Smooth muscle cell of the brain vasculature (primary cell): ENCODE data around the gene NEURL1.
A peak's percentile ranks its signal among the peaks of the same experiment; 100 is the strongest.
"Not testable (repeated sequence)": the region's sequence is repeated elsewhere in the genome, so short reads cannot be mapped to it uniquely, and the experiment has no call there.

Source experiments
- DNase-seq: peaks from one replicate; pipeline ENCODE4 v3.0.0-alpha.2; 2012; ENCODE audit warnings: low read depth, low spot score

Gene NEURL1

GRCh38 chr10:103513380-103514060 is 20.0 kb downstream of the NEURL1 start:
- DNase-seq, result no peak

DNA sequence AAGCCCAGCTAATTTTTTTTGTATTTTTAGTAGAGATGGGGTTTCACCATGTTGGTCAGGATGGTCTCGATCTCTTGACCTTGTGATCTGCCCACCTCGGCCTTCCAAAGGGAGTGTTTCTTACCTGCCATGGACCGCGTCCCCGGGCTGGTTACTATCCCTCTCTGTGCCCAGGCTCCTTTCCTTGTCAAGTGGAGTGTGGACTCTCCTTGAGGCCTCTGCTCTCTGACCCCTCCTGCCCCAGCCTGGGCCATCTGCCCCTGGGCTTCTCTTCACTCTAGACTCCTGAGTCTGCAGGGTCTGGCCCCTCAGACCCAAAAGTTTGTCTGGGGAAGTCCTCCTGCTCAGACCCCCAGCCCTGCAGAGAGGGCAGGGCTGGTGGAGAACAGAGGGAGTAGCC is 20.7 kb downstream of the NEURL1 start:
- DNase-seq, result no peak

- DNase-seq, result no peak
These were observed 24.0 kb downstream of the NEURL1 start for GRCh38 chr10:103517234-103518085.

- no peak for DNase-seq
These were observed 26.3 kb downstream of the NEURL1 start for GRCh38 chr10:103519798-103520197.

DNA sequence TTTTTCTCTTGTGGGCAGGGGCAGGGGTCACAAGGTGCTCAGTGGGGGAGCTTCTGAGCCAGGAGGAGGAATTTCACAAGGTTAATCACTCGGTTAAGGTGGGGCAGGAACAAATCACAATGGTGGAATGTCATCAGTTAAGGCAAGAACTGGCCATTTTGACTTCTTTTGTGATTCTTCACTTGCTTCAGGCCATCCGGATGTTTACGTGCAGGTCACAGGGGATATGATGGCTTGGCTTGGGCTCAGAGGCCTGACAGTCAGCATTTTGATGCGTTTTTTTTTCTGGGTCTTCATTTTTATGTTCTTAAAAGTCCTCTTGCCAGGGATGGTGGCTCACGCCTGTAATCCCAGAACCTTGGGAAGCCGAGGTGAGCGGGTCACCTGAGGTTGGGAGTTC is 28.5 kb downstream of the NEURL1 start:
- not testable (repeated sequence) for DNase-seq

- DNase-seq, result no peak
These were observed 30.2 kb downstream of the NEURL1 start for GRCh38 chr10:103523683-103524082.

- DNase-seq, result no peak
These were observed 32.4 kb downstream of the NEURL1 start for GRCh38 chr10:103525901-103526300.

GRCh38 chr10:103527476-103527875 is 34.0 kb downstream of the NEURL1 start:
- not testable (repeated sequence) for DNase-seq

- no peak for DNase-seq
These were observed 35.0 kb downstream of the NEURL1 start for GRCh38 chr10:103528549-103528948.

- no peak for DNase-seq
These were observed 36.0 kb downstream of the NEURL1 start for GRCh38 chr10:103529539-103529938.

- DNase-seq, result no peak
These were observed 40.3 kb downstream of the NEURL1 start for GRCh38 chr10:103533827-103534226.

DNA sequence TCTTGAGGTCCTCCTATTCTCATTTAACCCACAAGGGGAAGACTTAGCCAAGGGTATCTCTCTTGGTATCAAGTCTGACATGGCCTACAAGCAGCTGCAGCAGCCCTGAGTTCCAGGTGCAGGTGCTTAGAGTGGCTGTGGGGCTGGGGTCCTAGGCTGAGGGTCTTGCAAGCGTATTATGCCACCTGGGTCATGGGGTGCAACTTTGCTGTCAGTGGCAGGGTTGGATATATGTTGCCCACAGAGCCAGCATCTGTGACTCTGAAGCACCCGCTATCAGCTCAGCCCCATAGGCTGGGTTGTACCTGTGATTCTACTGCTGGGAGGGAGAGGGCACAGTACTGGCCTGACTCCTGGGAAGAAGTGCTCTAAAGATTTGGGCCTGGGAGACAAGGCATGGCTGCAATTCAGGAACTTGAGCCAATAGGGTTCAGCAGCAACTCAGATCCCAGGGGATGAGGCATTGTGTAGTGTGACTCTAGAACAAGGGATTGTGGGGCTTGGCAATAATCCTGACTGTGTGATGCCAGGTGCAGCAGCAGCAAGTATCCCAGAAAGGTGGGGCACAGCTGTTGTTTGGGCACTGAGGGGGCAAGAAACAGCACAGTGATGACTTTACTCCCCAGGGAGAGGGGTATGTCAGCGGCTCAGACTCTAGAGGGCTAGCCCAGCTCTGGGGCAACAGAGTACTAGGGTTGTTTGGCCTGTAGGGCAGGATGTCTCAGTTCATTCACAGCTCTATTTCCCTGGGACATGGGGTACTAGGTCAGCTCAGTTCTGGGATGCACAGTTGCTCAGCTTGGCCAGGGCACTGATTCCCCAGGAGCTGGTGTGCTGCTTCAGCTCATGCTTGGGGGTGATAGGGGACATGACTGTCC is 41.4 kb downstream of the NEURL1 start:
- no peak for DNase-seq

GRCh38 chr10:103535595-103535994 is 42.1 kb downstream of the NEURL1 start:
- no peak for DNase-seq

- DNase-seq, result no peak
These were observed 46.2 kb downstream of the NEURL1 start for GRCh38 chr10:103539751-103540150.

DNA sequence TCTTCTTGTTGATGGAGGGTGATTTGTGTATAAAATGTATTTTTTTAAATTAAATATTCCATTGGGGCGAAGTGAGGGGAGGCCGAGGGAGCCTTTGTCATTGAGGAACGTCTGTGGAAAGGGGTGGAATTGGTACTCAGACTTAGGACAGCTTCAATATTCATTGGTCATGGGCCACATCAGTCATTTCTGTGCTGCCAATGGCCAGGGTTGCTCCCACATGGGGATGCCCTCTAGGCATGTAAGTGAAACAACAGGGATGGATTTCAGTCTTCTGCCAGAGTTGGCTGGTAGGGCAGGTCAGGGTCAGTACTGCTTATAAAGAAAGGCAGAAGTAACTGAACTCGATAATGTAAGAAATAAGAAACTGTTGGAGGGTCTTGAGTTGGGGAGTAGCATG is 47.2 kb downstream of the NEURL1 start:
- no peak for DNase-seq

DNA sequence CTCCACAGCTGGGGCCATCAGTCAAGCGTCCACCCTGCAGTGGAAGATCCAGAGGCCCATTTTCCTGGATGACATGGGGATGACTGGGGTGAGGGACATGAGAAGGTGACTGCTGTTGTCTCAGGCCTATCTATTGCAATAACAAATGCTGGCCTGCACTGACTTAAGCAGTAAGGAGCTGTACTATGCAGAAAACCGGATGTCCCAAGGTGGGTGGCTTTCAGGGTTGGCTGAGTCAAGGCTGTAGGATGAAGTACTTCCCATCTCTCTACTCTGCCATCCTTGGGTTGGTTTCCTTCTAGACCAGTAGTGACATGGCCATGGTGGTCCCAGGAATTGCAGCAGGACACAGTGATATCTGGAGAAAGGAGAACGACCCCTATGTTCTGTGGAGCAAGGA is 48.1 kb downstream of the NEURL1 start:
- no peak for DNase-seq

- DNase-seq, result peak; percentile 20
These were observed 49.5 kb downstream of the NEURL1 start for GRCh38 chr10:103542764-103543616.

- DNase-seq, result no peak
These were observed 50.4 kb downstream of the NEURL1 start for GRCh38 chr10:103543617-103544525.

DNA sequence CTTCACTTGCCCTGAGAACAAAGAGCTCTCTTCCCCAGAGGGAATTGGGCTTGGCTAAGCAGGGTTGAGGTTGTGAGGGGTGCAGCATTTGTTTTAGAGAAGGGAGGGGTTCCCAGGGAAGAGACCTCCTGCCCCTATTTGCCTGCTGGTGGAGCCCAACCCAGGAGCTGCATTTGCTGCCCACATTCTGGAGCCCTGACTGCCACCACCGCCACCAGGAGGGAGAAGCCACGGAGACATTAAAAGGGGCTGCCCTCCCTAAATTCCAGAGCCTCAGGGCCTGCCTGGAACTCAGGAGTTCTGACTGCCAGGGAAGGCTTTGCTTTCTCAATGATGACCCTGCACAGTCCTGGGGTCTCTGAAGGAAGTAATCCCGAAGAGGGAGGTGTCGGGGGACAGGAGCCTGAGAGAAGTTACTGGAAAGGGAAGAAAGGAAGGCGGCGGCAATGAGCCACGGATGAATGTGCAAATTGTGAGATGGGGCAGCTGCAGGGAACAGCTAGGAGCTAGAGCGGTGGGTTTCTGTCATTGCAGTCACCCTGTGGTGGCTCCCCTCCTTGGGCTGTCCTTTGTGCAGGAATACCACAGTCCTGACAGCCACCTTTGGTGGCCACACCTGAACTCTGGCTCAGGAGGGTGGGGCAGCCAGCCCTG is 51.3 kb downstream of the NEURL1 start:
- DNase-seq, result no peak

DNA sequence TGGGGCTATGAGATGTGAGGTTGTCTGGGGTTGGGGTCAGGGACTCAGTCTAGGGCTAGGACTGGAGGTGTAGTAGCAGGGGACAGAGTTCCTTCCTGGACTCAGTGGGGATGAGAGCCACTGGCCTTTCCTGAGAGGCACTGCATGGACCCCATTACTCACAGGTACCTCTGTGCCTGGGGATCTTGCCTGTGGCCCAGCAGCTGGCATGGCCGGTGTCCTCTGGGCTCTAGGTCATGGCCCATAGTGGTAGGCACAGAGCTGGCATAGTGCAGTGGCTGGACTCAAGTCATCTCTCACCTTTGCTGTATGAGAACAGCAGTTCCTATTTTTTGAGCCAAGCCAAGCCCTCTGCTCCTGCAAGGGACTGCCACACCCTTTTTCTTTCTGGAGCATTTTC is 51.9 kb downstream of the NEURL1 start:
- no peak for DNase-seq
